ENCODE measurements around the gene SLC6A13. TPM values are rescaled to one million over a fixed set of nuclear protein-coding genes. Genes with fewer than 3 reads are reported as not detected.

The SLC6A13 gene
- polyA plus RNA-seq, 2 of the 4 experiments (the other 2 are of a cell fraction), result 0.43 to 0.49 TPM

- TF ChIP-seq HDAC2 (IDR thresholded peaks at IDR 0.05) (no peak), TP53 (CRISPR knock-in tag; IDR thresholded peaks at IDR 0.05) (no peak), USF2 (IDR thresholded peaks at IDR 0.05) (no peak), POLR2A (IDR thresholded peaks at IDR 0.05; ENCODE audit: low read length) (no peak), BHLHE40 (IDR thresholded peaks at IDR 0.05; ENCODE audit: low read depth, low read length) (no peak)
- H3K9me3 ChIP-seq, result no peaks in the 10 kb centered on the region
- ATAC-seq (no peak), DNase-seq (ENCODE audit: low read depth in 1 of 2, low spot score in 1 of 2) (no peak), FAIRE-seq (no peak)
- no peak overlapping the region for H3K4me2 ChIP-seq
- ChIA-PET CTCF (interaction anchor here (1.9 to 2.0 kb wide), 2 partner anchors 10 to 15 kb away, joined by 7 to 10 read pairs; no protein-coding TSS in a partner anchor), POLR2A (no interaction called here)
- H3K27ac ChIP-seq, result no peak overlapping the region
- WGBS (ENCODE audit: missing lambda C conversion rate), result 55% methylated on average over 18 of the region's 26 CpGs
- H3K4me3 ChIP-seq, result no peak overlapping the region
- no peaks in the 10 kb centered on the region for H3K4me1 ChIP-seq
Observed at GRCh38 chr12:229441-230191, 33.0 kb downstream of the SLC6A13 start.

GRCh38 chr12:228846-229200, 33.8 kb downstream of the SLC6A13 start:
- H3K9me3 ChIP-seq, result no peaks in the 10 kb centered on the region
- no peak for ATAC-seq
- CTCF ChIA-PET, result interaction anchor here (2.0 kb wide), 1 partner anchor 9 kb away, joined by 10 read pairs; no protein-coding TSS in a partner anchor
- DNase-seq (ENCODE audit: low read depth in 1 of 2, low spot score in 1 of 2), result no peak
- POLR2A ChIA-PET, result no interaction called here
- H3K4me2 ChIP-seq, result no peak overlapping the region
- no peak for FAIRE-seq
- no peak overlapping the region for H3K27ac ChIP-seq
- TF ChIP-seq MAX (IDR thresholded peaks at IDR 0.05), result no peak
- no peak for TF ChIP-seq FOSL2 (IDR thresholded peaks at IDR 0.05)
- TF ChIP-seq FOSL2 (CRISPR knock-in tag; IDR thresholded peaks at IDR 0.05), result no peak
- no peak for TF ChIP-seq MYC (IDR thresholded peaks at IDR 0.05; ENCODE audit: borderline replicate concordance, low read length)
- TF ChIP-seq BCL3 (IDR thresholded peaks at IDR 0.05), result no peak
- no peak for TF ChIP-seq EHF (CRISPR knock-in tag; IDR thresholded peaks at IDR 0.05)
- no peak for TF ChIP-seq EHMT2 (IDR thresholded peaks at IDR 0.05; ENCODE audit: low read depth)
- TF ChIP-seq ZFP36 (IDR thresholded peaks at IDR 0.05; ENCODE audit: borderline replicate concordance, partially characterized antibody), result no peak
- no peak for TF ChIP-seq CBX2 (IDR thresholded peaks at IDR 0.05; ENCODE audit: borderline replicate concordance, low read depth)
- no peak for TF ChIP-seq HOXA7 (CRISPR knock-in tag; IDR thresholded peaks at IDR 0.05)
- no peak for TF ChIP-seq HOXB13 (CRISPR knock-in tag; IDR thresholded peaks at IDR 0.05; ENCODE audit: low read depth)
- TF ChIP-seq ZC3H11A (IDR thresholded peaks at IDR 0.05), result no peak
- no peak for TF ChIP-seq RNF2 (IDR thresholded peaks at IDR 0.05; ENCODE audit: borderline replicate concordance, low read depth)
- TF ChIP-seq PHF8 (IDR thresholded peaks at IDR 0.05; ENCODE audit: borderline replicate concordance, low read depth), result no peak
- no peak for TF ChIP-seq NR3C1 (IDR thresholded peaks at IDR 0.05)
- no peak for TF ChIP-seq CTCF (IDR thresholded peaks at IDR 0.05)
- TF ChIP-seq TP53 (CRISPR knock-in tag; IDR thresholded peaks at IDR 0.05), result no peak
- TF ChIP-seq HDAC2 (IDR thresholded peaks at IDR 0.05), result no peak
- no peak for TF ChIP-seq MAFK (IDR thresholded peaks at IDR 0.05; ENCODE audit: partially characterized antibody)
- TF ChIP-seq USF2 (IDR thresholded peaks at IDR 0.05), result no peak
- H3K4me1 ChIP-seq, result no peaks in the 10 kb centered on the region
- WGBS (ENCODE audit: missing lambda C conversion rate), result 41% methylated on average over 3 of the region's 3 CpGs
- no peak overlapping the region for H3K4me3 ChIP-seq
